ENCODE measurements around the gene CPLX4. TPM values are rescaled to one million over a fixed set of nuclear protein-coding genes. Genes with fewer than 3 reads are reported as not detected.

Gene CPLX4
- total RNA-seq, 1 donor from 2014 or later: not detected

- Mint-ChIP-seq H3K27me3 (peaks cover 87% of the 10 kb centered on the region), H3K4me3 (ENCODE audit: low read depth) (no peak overlapping the region), H3K27ac (no peak overlapping the region), H3K36me3 (ENCODE audit: insufficient read depth) (no peaks in the 10 kb centered on the region), H3K9me3 (ENCODE audit: low read depth) (no peaks in the 10 kb centered on the region), H3K4me1 (ENCODE audit: low read depth) (peaks cover 5% of the 10 kb centered on the region)
- no peak for TF ChIP-seq CTCF (IDR thresholded peaks at IDR 0.05; ENCODE audit: unreplicated experiment)
- no peak for DNase-seq (ENCODE audit: low spot score, unreplicated experiment)
Observed at GRCh38 chr18:59268127-59268720, 50.2 kb downstream of the CPLX4 start.

- no peak overlapping the region for H3K27ac Mint-ChIP-seq
- peaks cover 5% of the 10 kb centered on the region for H3K4me1 Mint-ChIP-seq (ENCODE audit: low read depth)
- DNase-seq (ENCODE audit: low spot score, unreplicated experiment): no peak
- no peak overlapping the region for H3K4me3 Mint-ChIP-seq (ENCODE audit: low read depth)
- no peaks in the 10 kb centered on the region for H3K36me3 Mint-ChIP-seq (ENCODE audit: insufficient read depth)
- TF ChIP-seq CTCF (IDR thresholded peaks at IDR 0.05; ENCODE audit: unreplicated experiment): no peak
- peaks cover 93% of the 10 kb centered on the region for H3K27me3 Mint-ChIP-seq
- no peaks in the 10 kb centered on the region for H3K9me3 Mint-ChIP-seq (ENCODE audit: low read depth)
Observed at GRCh38 chr18:59267503-59268126, 50.8 kb downstream of the CPLX4 start.

- no peak for DNase-seq (ENCODE audit: low spot score, unreplicated experiment)
- H3K36me3 Mint-ChIP-seq (ENCODE audit: insufficient read depth): no peaks in the 10 kb centered on the region
- H3K4me3 Mint-ChIP-seq (ENCODE audit: low read depth): no peak overlapping the region
- H3K9me3 Mint-ChIP-seq (ENCODE audit: low read depth): no peaks in the 10 kb centered on the region
- TF ChIP-seq CTCF (IDR thresholded peaks at IDR 0.05; ENCODE audit: unreplicated experiment): no peak
- peaks cover 96% of the 10 kb centered on the region for H3K27me3 Mint-ChIP-seq
- H3K27ac Mint-ChIP-seq: no peak overlapping the region
- H3K4me1 Mint-ChIP-seq (ENCODE audit: low read depth): peaks cover 5% of the 10 kb centered on the region
Observed at GRCh38 chr18:59266886-59267502, 51.5 kb downstream of the CPLX4 start.

- no peak for DNase-seq (ENCODE audit: low spot score, unreplicated experiment)
- Mint-ChIP-seq H3K27ac (no peak overlapping the region), H3K27me3 (peaks cover 96% of the 10 kb centered on the region), H3K36me3 (ENCODE audit: insufficient read depth) (no peaks in the 10 kb centered on the region), H3K9me3 (ENCODE audit: low read depth) (no peaks in the 10 kb centered on the region), H3K4me1 (ENCODE audit: low read depth) (peaks cover 5% of the 10 kb centered on the region), H3K4me3 (ENCODE audit: low read depth) (no peak overlapping the region)
- TF ChIP-seq CTCF (IDR thresholded peaks at IDR 0.05; ENCODE audit: unreplicated experiment): no peak
Observed at GRCh38 chr18:59266459-59266858, 52.0 kb downstream of the CPLX4 start.

- Mint-ChIP-seq H3K4me3 (ENCODE audit: low read depth) (no peak overlapping the region), H3K9me3 (ENCODE audit: low read depth) (no peaks in the 10 kb centered on the region), H3K27ac (no peak overlapping the region), H3K27me3 (peaks cover 96% of the 10 kb centered on the region), H3K36me3 (ENCODE audit: insufficient read depth) (no peaks in the 10 kb centered on the region), H3K4me1 (ENCODE audit: low read depth) (peaks cover 5% of the 10 kb centered on the region)
- DNase-seq (ENCODE audit: low spot score, unreplicated experiment): no peak
- TF ChIP-seq CTCF (IDR thresholded peaks at IDR 0.05; ENCODE audit: unreplicated experiment): no peak
Observed at GRCh38 chr18:59265974-59266369, 52.5 kb downstream of the CPLX4 start.

Measured in progenitor cell of endocrine pancreas (in vitro differentiated cells).